HepG2 (cell line): ENCODE data around the gene CTU2. TPM values are rescaled to one million over a fixed set of nuclear protein-coding genes. Genes with fewer than 3 reads are reported as not detected.
A peak's percentile ranks its signal among the peaks of the same experiment; 100 is the strongest.

Source experiments
- ATAC-seq: fragments of 200-7000 bp; cut with Tn5 transposase; 3 replicates; pipeline ENCODE4 v1.9.1; 2020; ENCODE audit warnings: mild to moderate bottlenecking, moderate library complexity
- BruUV-seq: library from RNA; stranded (reverse); fragments of 400-500 nt; replicated peaks from 2 replicates; lab custom pipeline; 2021; lab: Mats Ljungman, UMichigan
- CTCF ChIA-PET: fragments of 300-600 bp; formaldehyde crosslinking; extraction: SDS; loops from one replicate; lab custom pipeline; 2021; ENCODE audit warnings: low total read pairs, inconsistent platforms, low intra/inter-chr PET ratio; lab: Yijun Ruan, JAX
- POLR2A ChIA-PET: fragments of 350-600 bp; sonication (Branson Sonifier 250); formaldehyde crosslinking; loops from one replicate; lab custom pipeline; 2020; ENCODE audit warnings: antibody characterized with exemption, inconsistent platforms; lab: Yijun Ruan, JAX
- DNase-seq: peaks from one replicate; pipeline ENCODE4 v3.0.0-alpha.2; 2015; ENCODE audit warnings: low spot score
- FAIRE-seq: peaks from 3 replicates; lab custom pipeline; 2011; peaks lifted over from hg19 to GRCh38; lab: Jason Lieb, UNC
- H2AFZ ChIP-seq: one replicate; pipeline ENCODE4 v1.6.1; 2011; ENCODE audit warnings: low read length, inconsistent platforms
- H3K27ac ChIP-seq: fragments of 300-600 bp; 3 replicates; pipeline ENCODE4 v1.8.0; 2011; ENCODE audit warnings: mixed run types, mild to moderate bottlenecking, mixed read lengths, low read length, inconsistent platforms; ENCODE audit not compliant: insufficient read depth; ENCODE audit errors: extremely low read length
- H3K27me3 ChIP-seq, 2 experiments: fragments of 200-600 bp in 1 of 2; 2 replicates in 1 of 2; 3 replicates in 1 of 2; pipeline versions ENCODE4 v1.6.0 to v1.8.0; 2011; ENCODE audit warnings: low read length in 2 of 2, mild to moderate bottlenecking in 2 of 2, moderate library complexity in 2 of 2, inconsistent platforms in 1 of 2; ENCODE audit not compliant: insufficient read depth in 2 of 2, control insufficient read depth in 1 of 2
- H3K36me3 ChIP-seq, 2 experiments: fragments of 200-600 bp in 1 of 2; replicated peaks in 1 of 2; 2 replicates in 1 of 2; 3 replicates in 1 of 2; pipeline versions ENCODE4 v1.5.1 to v1.8.0; 2011; ENCODE audit warnings: low read length in 2 of 2, inconsistent platforms in 1 of 2; ENCODE audit not compliant: insufficient read depth in 2 of 2, control insufficient read depth in 1 of 2
- H3K4me1 ChIP-seq: 2 replicates; pipeline ENCODE4 v1.5.1; 2012; ENCODE audit warnings: low read length, inconsistent platforms; ENCODE audit not compliant: insufficient read depth
- H3K4me2 ChIP-seq: 2 replicates; pipeline ENCODE4 v1.6.0; 2011; ENCODE audit warnings: low read depth, low read length, inconsistent platforms
- H3K4me3 ChIP-seq, 3 experiments: fragments of 200-600 bp in 1 of 3; sonication (generic), shearing (Covaris generic) in 1 of 3; replicated peaks in 1 of 3; 2 replicates each; pipeline ENCODE4 v1.5.1; 2011 to 2016; ENCODE audit warnings: low read length in 3 of 3, inconsistent platforms in 2 of 3, low read depth in 2 of 3, mild to moderate bottlenecking in 2 of 3, control low read depth in 1 of 3, mixed read lengths in 1 of 3; ENCODE audit not compliant: insufficient read depth in 1 of 3
- H3K79me2 ChIP-seq: one replicate; pipeline ENCODE4 v1.6.1; 2011; ENCODE audit warnings: low read length, inconsistent platforms; ENCODE audit not compliant: insufficient read depth
- H3K9ac ChIP-seq: 2 replicates; pipeline ENCODE4 v1.6.0; 2011; ENCODE audit warnings: mild to moderate bottlenecking, low read depth, low read length, inconsistent platforms; ENCODE audit not compliant: insufficient read depth
- H3K9me3 ChIP-seq: 2 replicates; pipeline ENCODE4 v1.5.1; 2012; ENCODE audit warnings: mild to moderate bottlenecking, low read length
- H4K20me1 ChIP-seq: 2 replicates; pipeline ENCODE4 v1.6.0; 2011; ENCODE audit warnings: inconsistent platforms, mild to moderate bottlenecking, low read length, moderate library complexity; ENCODE audit not compliant: insufficient read depth
- CAMTA2 ChIP-seq: sonication (generic); formaldehyde crosslinking; IDR thresholded peaks from 2 replicates; pipeline ENCODE4 v1.4.0; 2020; ENCODE audit warnings: mild to moderate bottlenecking, missing genetic modification reagents, borderline replicate concordance
- IRF9 ChIP-seq: sonication (generic); formaldehyde crosslinking; IDR thresholded peaks from 2 replicates; pipeline ENCODE4 v1.8.0; 2022; ENCODE audit warnings: missing genetic modification reagents, mild to moderate bottlenecking, borderline replicate concordance
- NBN ChIP-seq: fragments of 450-650 bp; conservative IDR thresholded peaks from 2 replicates; pipeline ENCODE4 v1.6.1; 2017
- PAWR ChIP-seq: sonication (generic); formaldehyde crosslinking; IDR thresholded peaks from 2 replicates; pipeline ENCODE4 v1.4.0; 2020; ENCODE audit warnings: missing genetic modification reagents, mild to moderate bottlenecking, borderline replicate concordance
- RBM22 ChIP-seq: fragments of 200-400 bp; formaldehyde crosslinking; optimal IDR thresholded peaks from 2 replicates; pipeline ENCODE3; 2017; ENCODE audit warnings: mild to moderate bottlenecking, low read length, moderate library complexity
- TEAD3 ChIP-seq: optimal IDR thresholded peaks from 2 replicates; pipeline ENCODE3; 2016; ENCODE audit warnings: borderline replicate concordance
- YY1 ChIP-seq: IDR thresholded peaks from 2 replicates; pipeline ENCODE4 v1.6.1; 2011; ENCODE audit warnings: low read length, low read depth, moderate library complexity, mild to moderate bottlenecking; ENCODE audit not compliant: insufficient read depth, insufficient replicate concordance
- ZIK1 ChIP-seq: sonication (generic); formaldehyde crosslinking; IDR thresholded peaks from 2 replicates; pipeline ENCODE4 v1.5.0; 2020; ENCODE audit warnings: mild to moderate bottlenecking, low read depth, missing genetic modification reagents, borderline replicate concordance
- ZNF17 ChIP-seq: sonication (generic); formaldehyde crosslinking; IDR thresholded peaks from 2 replicates; pipeline ENCODE4 v1.5.0; 2020; ENCODE audit warnings: mild to moderate bottlenecking, missing genetic modification reagents
- ZNF547 ChIP-seq: sonication (generic); formaldehyde crosslinking; IDR thresholded peaks from 2 replicates; pipeline ENCODE4 v1.5.1; 2020; ENCODE audit warnings: mild to moderate bottlenecking, missing genetic modification reagents
- ZNF691 ChIP-seq: sonication (generic); formaldehyde crosslinking; IDR thresholded peaks from 2 replicates; pipeline ENCODE4 v1.4.0; 2020; ENCODE audit warnings: missing genetic modification reagents, low read depth, mild to moderate bottlenecking, borderline replicate concordance
- ZNF816 ChIP-seq: sonication (generic); formaldehyde crosslinking; IDR thresholded peaks from 2 replicates; pipeline ENCODE4 v1.8.0; 2022; ENCODE audit warnings: missing genetic modification reagents, mild to moderate bottlenecking, borderline replicate concordance
- ZNF891 ChIP-seq: sonication (generic); formaldehyde crosslinking; IDR thresholded peaks from 2 replicates; pipeline ENCODE4 v1.5.0; 2020; ENCODE audit warnings: mild to moderate bottlenecking, missing genetic modification reagents
- WGBS: methylation state at CpG from one replicate; pipeline ENCODE4 v1.1.6; 2017; ENCODE audit warnings: low lambda C conversion rate; 5-methylcytosine and 5-hydroxymethylcytosine counted together
- in situ Hi-C: cut with HindIII; loops from 2 replicates; pipeline ENCODE4 v1.10.0; 2017; ENCODE audit warnings: low pct_unique_long_range_greater_than_20kb; ENCODE audit not compliant: extremely low pct_ligation_motif_present
- intact Hi-C: fragments of 100-400 bp; cut with micrococcal nuclease; formaldehyde crosslinking; loops from one replicate; pipeline ENCODE4 v1.10.0; 2022; ENCODE audit not compliant: unreplicated experiment
- polyA plus RNA-seq, 8 experiments: library from polyadenylated mRNA; depleted of rRNA in 3 of 8; stranded (reverse) in 7 of 8; unstranded in 1 of 8; fragments of >200 nt; fragmentation: Illumina TruSeq in 4 of 8; extraction: Trizol in 4 of 8; gene quantifications; 2 replicates each; pipeline versions ENCODE4 v1.2.1 to v1.2.3, GENCODE V29; 2011 to 2016; ENCODE audit warnings: low read depth in 4 of 8, missing spikeins in 1 of 8, mixed read lengths in 1 of 8; ENCODE audit not compliant: insufficient read depth in 1 of 8
- total RNA-seq, 5 experiments: library from RNA; depleted of rRNA; stranded (reverse); fragments of >200 nt; fragmentation: Illumina TruSeq; extraction: Trizol; gene quantifications; 2 replicates each; pipeline ENCODE4 v1.2.3, GENCODE V29; 2016; ENCODE audit warnings: low read depth in 1 of 5
- TF ChIP-seq, protein P1 (sequence below): sonication (generic); formaldehyde crosslinking; IDR thresholded peaks from 2 replicates; pipeline ENCODE4 v1.8.1; 2023; ENCODE audit warnings: mild to moderate bottlenecking, inconsistent platforms, moderate library complexity, missing genetic modification reagents, borderline replicate concordance
- TF ChIP-seq, protein P2 (sequence below): sonication (generic); formaldehyde crosslinking; IDR thresholded peaks from 2 replicates; pipeline ENCODE4 v1.4.0; 2020; ENCODE audit warnings: missing genetic modification reagents

CTU2 gene
- total and polyA plus RNA-seq, 2 of the 13 experiments (the other 11 are each of a cell fraction or from before 2014, with no cell fraction given), result 13.3 to 21.9 TPM

- TF ChIP-seq ZNF891 (CRISPR knock-in tag), result peak; percentile 7; the same call in 1 of the 2 replicates
- 0 out of 2 replicates have a peak, but pooled peaks have one; percentile 8 for TF ChIP-seq ZNF547 (CRISPR knock-in tag)
- TF ChIP-seq CAMTA2 (CRISPR knock-in tag), result 0 out of 2 replicates have a peak, but pooled peaks have one; percentile 0
- no peak for TF ChIP-seq YY1
- TF ChIP-seq, all 625 proteins: peak for 12
Observed at GRCh38 chr16:88762941-88763340, 56.6 kb downstream of the CTU2 start (continued).

DNA sequence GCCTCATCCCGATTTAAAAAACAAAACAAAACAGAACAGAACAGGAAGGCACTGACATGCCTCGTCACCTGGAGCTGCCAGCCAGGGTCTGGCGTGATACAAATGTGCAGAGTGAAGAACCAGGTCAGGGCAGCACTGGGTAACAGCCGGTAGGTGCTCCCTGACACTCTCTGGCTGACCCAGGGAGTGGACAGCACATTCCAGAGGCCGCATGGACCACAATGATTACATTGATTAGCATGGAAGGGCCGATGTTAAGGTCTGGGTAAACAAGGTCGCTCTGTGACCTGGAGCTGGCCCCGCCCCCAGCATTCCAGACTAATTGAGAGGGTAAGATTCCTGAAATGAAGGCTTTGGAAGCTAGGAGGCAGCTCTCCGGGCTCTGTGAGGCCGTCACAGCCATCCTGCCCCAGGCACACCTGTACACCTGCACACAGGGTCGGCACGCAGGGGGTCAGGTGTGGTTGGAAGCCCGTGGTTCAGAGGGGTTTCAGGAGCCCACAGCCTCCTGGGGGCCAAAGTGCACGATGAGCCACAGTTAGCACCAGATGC lies 57.3 kb downstream of the CTU2 start:
- peak overlapping the region in 1 of 3 experiments; percentile 24; a peak in 1 of 6 replicates for H3K4me3 ChIP-seq
- H2AFZ ChIP-seq, result no peak overlapping the region
- H3K4me1 ChIP-seq, result peaks cover 66% of the 10 kb centered on the region
- H3K4me2 ChIP-seq, result peak overlapping the region; percentile 49
- ChIA-PET POLR2A (interaction anchor here (0.6 to 1.6 kb wide), 11 partner anchors 10 to 454 kb away, joined by 3 to 11 read pairs (median 4); partner anchors contain the start of genes APRT, PIEZO1 and ZNF778), CTCF (interaction anchor here (2.1 kb wide), 1 partner anchor 22 kb away, joined by 10 read pairs; the partner anchor contains the start of gene PIEZO1)
- H4K20me1 ChIP-seq, result peaks cover 28% of the 10 kb centered on the region
- BruUV-seq, result no TSS peak
- ATAC-seq (peak; percentile 75), FAIRE-seq (peak; percentile 90), DNase-seq (peak; percentile 97)
- H3K9me3 ChIP-seq, result no peaks in the 10 kb centered on the region
- H3K27me3 ChIP-seq, result no peaks in the 10 kb centered on the region
- in situ Hi-C loops (no loop called here), intact Hi-C loops (no loop called here)
- peaks cover 12% of the 10 kb centered on the region for H3K79me2 ChIP-seq
- no peaks in the 10 kb centered on the region; a peak in 2 of 5 replicates for H3K36me3 ChIP-seq
- WGBS, result 16% methylated on average over 14 of the region's 14 CpGs
- peak overlapping the region; percentile 33 for H3K27ac ChIP-seq
- no peak overlapping the region for H3K9ac ChIP-seq
- no peak; the same call in 1 of the 2 replicates for TF ChIP-seq ZNF816
- TF ChIP-seq PAWR (CRISPR knock-in tag), result no peak; the same call in 1 of the 2 replicates
- no peak for TF ChIP-seq NBN
- peak; percentile 89 for TF ChIP-seq RBM22
- TF ChIP-seq, protein P1, sequence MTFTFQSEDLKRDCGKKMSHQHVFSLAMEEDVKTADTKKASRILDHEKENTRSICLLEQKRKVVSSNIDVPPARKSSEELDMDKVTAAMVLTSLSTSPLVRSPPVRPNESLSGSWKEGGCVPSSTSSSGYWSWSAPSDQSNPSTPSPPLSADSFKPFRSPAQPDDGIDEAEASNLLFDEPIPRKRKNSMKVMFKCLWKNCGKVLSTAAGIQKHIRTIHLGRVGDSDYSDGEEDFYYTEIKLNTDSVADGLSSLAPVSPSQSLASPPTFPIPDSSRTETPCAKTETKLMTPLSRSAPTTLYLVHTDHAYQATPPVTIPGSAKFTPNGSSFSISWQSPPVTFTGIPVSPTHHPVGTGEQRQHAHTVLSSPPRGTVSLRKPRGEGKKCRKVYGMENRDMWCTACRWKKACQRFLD (CRISPR knock-in tag), result no peak
- peak; percentile 100 for TF ChIP-seq TEAD3
- peak; percentile 91 for TF ChIP-seq ZIK1
- no peak for TF ChIP-seq ZNF17
- TF ChIP-seq, protein P2, sequence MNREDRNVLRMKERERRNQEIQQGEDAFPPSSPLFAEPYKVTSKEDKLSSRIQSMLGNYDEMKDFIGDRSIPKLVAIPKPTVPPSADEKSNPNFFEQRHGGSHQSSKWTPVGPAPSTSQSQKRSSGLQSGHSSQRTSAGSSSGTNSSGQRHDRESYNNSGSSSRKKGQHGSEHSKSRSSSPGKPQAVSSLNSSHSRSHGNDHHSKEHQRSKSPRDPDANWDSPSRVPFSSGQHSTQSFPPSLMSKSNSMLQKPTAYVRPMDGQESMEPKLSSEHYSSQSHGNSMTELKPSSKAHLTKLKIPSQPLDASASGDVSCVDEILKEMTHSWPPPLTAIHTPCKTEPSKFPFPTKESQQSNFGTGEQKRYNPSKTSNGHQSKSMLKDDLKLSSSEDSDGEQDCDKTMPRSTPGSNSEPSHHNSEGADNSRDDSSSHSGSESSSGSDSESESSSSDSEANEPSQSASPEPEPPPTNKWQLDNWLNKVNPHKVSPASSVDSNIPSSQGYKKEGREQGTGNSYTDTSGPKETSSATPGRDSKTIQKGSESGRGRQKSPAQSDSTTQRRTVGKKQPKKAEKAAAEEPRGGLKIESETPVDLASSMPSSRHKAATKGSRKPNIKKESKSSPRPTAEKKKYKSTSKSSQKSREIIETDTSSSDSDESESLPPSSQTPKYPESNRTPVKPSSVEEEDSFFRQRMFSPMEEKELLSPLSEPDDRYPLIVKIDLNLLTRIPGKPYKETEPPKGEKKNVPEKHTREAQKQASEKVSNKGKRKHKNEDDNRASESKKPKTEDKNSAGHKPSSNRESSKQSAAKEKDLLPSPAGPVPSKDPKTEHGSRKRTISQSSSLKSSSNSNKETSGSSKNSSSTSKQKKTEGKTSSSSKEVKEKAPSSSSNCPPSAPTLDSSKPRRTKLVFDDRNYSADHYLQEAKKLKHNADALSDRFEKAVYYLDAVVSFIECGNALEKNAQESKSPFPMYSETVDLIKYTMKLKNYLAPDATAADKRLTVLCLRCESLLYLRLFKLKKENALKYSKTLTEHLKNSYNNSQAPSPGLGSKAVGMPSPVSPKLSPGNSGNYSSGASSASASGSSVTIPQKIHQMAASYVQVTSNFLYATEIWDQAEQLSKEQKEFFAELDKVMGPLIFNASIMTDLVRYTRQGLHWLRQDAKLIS, result peak; percentile 57; the same call in 1 of the 2 replicates
- 0 out of 2 replicates have a peak, but pooled peaks have one; percentile 19 for TF ChIP-seq IRF9 (CRISPR knock-in tag)
- no peak for TF ChIP-seq ZNF691 (CRISPR knock-in tag)
